ENCODE data around the gene KRCC1. TPM values are rescaled to one million over a fixed set of nuclear protein-coding genes. Genes with fewer than 3 reads are reported as not detected.

The KRCC1 gene
- total RNA-seq, 1 experiment from 2014 or later, result 62.7 TPM

GRCh38 chr2:88087073-88087472 is 31.5 kb upstream of the KRCC1 start:
- Histone ChIP-seq H3K4me3 (no peak overlapping the region), H3K4me1 (replicated peaks) (no peaks in the 10 kb centered on the region), H3K9me3 (replicated peaks) (no peaks in the 10 kb centered on the region), H3K27me3 (replicated peaks) (no peaks in the 10 kb centered on the region), H3K36me3 (no peaks in the 10 kb centered on the region), H3K27ac (no peak overlapping the region)
- no peak for DNase-seq (ENCODE audit: low read depth in 1 of 2, low spot score in 2 of 2)

GRCh38 chr2:88086401-88086800 is 30.8 kb upstream of the KRCC1 start:
- Histone ChIP-seq H3K9me3 (replicated peaks) (no peaks in the 10 kb centered on the region), H3K36me3 (no peaks in the 10 kb centered on the region), H3K4me1 (replicated peaks) (no peaks in the 10 kb centered on the region), H3K27me3 (replicated peaks) (no peaks in the 10 kb centered on the region), H3K27ac (no peak overlapping the region), H3K4me3 (no peak overlapping the region)
- no peak for DNase-seq (ENCODE audit: low read depth in 1 of 2, low spot score in 2 of 2)

- Histone ChIP-seq H3K4me1 (replicated peaks) (no peaks in the 10 kb centered on the region), H3K27ac (no peak overlapping the region)
- no peak for DNase-seq (ENCODE audit: low read depth in 1 of 2, low spot score in 2 of 2)
These were observed 30.0 kb upstream of the KRCC1 start for GRCh38 chr2:88085602-88086001.

GRCh38 chr2:88085099-88085498 is 29.5 kb upstream of the KRCC1 start:
- Histone ChIP-seq H3K9me3 (replicated peaks) (no peaks in the 10 kb centered on the region), H3K27me3 (replicated peaks) (0 out of 2 replicates have a peak, but pooled peaks cover under 1% of the 10 kb centered on the region), H3K36me3 (no peaks in the 10 kb centered on the region), H3K27ac (no peak overlapping the region), H3K4me3 (no peak overlapping the region), H3K4me1 (replicated peaks) (no peaks in the 10 kb centered on the region)
- no peak for DNase-seq (ENCODE audit: low read depth in 1 of 2, low spot score in 2 of 2)

More at GRCh38 chr2:88085602-88086001, 30.0 kb upstream of the KRCC1 start:
- Histone ChIP-seq H3K4me3 (no peak overlapping the region), H3K9me3 (replicated peaks) (no peaks in the 10 kb centered on the region), H3K27me3 (replicated peaks) (no peaks in the 10 kb centered on the region), H3K36me3 (no peaks in the 10 kb centered on the region)

DNA sequence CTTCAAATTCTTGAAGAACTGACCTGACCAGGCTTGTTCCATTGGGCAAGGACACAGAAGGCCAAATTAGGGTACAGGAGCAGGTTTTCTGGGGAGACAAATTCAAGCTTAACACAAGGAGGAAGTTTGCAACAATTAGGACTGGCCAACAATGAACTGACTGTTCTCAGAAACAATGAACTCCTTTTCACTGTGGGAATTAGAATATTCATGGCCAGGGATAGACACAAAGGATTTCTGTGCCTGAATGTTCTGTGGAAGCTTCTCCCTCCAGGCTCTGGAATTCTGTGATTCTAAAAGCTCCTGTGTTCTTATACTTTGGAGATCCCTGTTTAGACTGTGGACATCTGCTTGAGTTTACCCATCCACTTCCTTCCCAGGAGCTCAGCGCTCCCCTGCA is 27.2 kb upstream of the KRCC1 start:
- no peak overlapping the region for H3K27ac ChIP-seq
- 0 out of 2 replicates have a peak, but pooled peaks cover 3% of the 10 kb centered on the region for H3K27me3 ChIP-seq (replicated peaks)
- no peaks in the 10 kb centered on the region for H3K9me3 ChIP-seq (replicated peaks)
- H3K4me3 ChIP-seq, result no peak overlapping the region
- no peaks in the 10 kb centered on the region for H3K4me1 ChIP-seq (replicated peaks)
- DNase-seq (ENCODE audit: low read depth in 1 of 2, low spot score in 2 of 2), result no peak
- H3K36me3 ChIP-seq, result no peaks in the 10 kb centered on the region

- no peak for DNase-seq (ENCODE audit: low read depth in 1 of 2, low spot score in 2 of 2)
- H3K9me3 ChIP-seq (replicated peaks), result no peaks in the 10 kb centered on the region
- 0 out of 2 replicates have a peak, but pooled peaks cover 3% of the 10 kb centered on the region for H3K27me3 ChIP-seq (replicated peaks)
- no peak overlapping the region for H3K4me3 ChIP-seq
- H3K27ac ChIP-seq, result no peak overlapping the region
- no peaks in the 10 kb centered on the region for H3K36me3 ChIP-seq
- no peaks in the 10 kb centered on the region for H3K4me1 ChIP-seq (replicated peaks)
These were observed 26.5 kb upstream of the KRCC1 start for GRCh38 chr2:88081924-88082608.

- no peak for DNase-seq (ENCODE audit: low read depth in 1 of 2, low spot score in 2 of 2)
These were observed 25.0 kb upstream of the KRCC1 start for GRCh38 chr2:88080545-88080944.

DNA sequence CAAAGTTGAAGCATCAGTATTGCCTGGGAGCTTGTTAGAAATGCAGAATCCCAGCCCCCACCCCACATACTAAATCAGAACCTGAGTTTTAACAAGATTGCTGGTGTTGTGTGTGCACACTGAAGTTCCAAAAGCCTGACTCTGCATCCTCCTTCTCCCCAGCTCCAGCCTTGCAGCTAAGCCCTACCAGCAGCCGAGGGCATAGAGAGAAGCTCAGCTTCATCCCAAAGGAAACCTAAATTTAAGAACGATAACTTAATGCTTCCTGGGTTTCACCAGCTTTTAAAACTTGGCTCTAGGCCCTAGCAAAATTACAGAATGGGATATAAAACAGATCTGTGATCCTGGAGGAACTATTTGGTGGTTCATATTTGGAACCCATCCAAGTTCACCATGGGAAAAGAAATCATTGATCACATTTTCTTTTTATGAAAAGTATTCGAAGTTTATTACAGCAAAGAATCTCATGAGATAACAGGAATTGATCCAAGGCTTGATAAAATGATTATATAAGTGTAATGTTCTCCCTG is 23.1 kb upstream of the KRCC1 start:
- H3K4me3 ChIP-seq, result no peak overlapping the region
- no peaks in the 10 kb centered on the region for H3K36me3 ChIP-seq
- H3K4me1 ChIP-seq (replicated peaks), result 0 out of 2 replicates have a peak, but pooled peaks cover 4% of the 10 kb centered on the region
- H3K9me3 ChIP-seq (replicated peaks), result no peaks in the 10 kb centered on the region; the same call in 1 of the 2 replicates
- DNase-seq (ENCODE audit: low read depth in 1 of 2, low spot score in 2 of 2), result no peak
- H3K27me3 ChIP-seq (replicated peaks), result 0 out of 2 replicates have a peak, but pooled peaks cover 3% of the 10 kb centered on the region
- H3K27ac ChIP-seq, result no peak overlapping the region

More at GRCh38 chr2:88080545-88080944, 25.0 kb upstream of the KRCC1 start:
- Histone ChIP-seq H3K27ac (no peak overlapping the region), H3K27me3 (replicated peaks) (0 out of 2 replicates have a peak, but pooled peaks cover 3% of the 10 kb centered on the region), H3K4me1 (replicated peaks) (no peaks in the 10 kb centered on the region), H3K36me3 (no peaks in the 10 kb centered on the region), H3K4me3 (no peak overlapping the region), H3K9me3 (replicated peaks) (no peaks in the 10 kb centered on the region)

DNA sequence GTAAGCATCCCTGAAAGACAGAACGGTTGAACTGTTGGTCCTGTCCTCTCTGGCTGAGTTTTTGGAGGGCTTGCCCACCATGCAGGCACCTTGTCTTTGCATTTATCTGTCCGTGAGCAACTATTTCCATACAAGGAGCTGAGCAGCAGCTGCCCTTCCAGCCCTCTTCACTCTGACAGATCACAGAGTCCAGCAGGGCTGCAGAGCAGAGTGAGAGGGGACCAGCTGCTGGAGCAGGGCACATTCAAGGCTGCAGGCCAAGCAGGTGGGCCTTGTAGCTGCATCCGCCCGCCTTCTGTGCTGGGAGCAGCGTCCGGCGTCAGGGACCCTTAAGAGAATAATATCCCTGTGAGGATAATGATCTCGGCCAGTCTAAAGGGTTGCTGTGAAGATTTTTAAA is 21.5 kb upstream of the KRCC1 start:
- 0 out of 2 replicates have a peak, but pooled peaks cover 3% of the 10 kb centered on the region for H3K27me3 ChIP-seq (replicated peaks)
- H3K36me3 ChIP-seq, result no peaks in the 10 kb centered on the region
- no peak overlapping the region for H3K4me3 ChIP-seq
- no peak overlapping the region for H3K27ac ChIP-seq
- no peaks in the 10 kb centered on the region; the same call in 1 of the 2 replicates for H3K9me3 ChIP-seq (replicated peaks)
- DNase-seq (ENCODE audit: low read depth in 1 of 2, low spot score in 2 of 2), result no peak
- H3K4me1 ChIP-seq (replicated peaks), result 0 out of 2 replicates have a peak, but pooled peaks cover 4% of the 10 kb centered on the region

GRCh38 chr2:88074854-88075292 is 19.3 kb upstream of the KRCC1 start:
- Histone ChIP-seq H3K4me1 (replicated peaks) (0 out of 2 replicates have a peak, but pooled peaks cover 4% of the 10 kb centered on the region), H3K9me3 (replicated peaks) (no peaks in the 10 kb centered on the region; the same call in 1 of the 2 replicates), H3K27me3 (replicated peaks) (0 out of 2 replicates have a peak, but pooled peaks cover under 1% of the 10 kb centered on the region), H3K4me3 (no peak overlapping the region), H3K27ac (no peak overlapping the region), H3K36me3 (no peaks in the 10 kb centered on the region)
- DNase-seq (ENCODE audit: low read depth in 1 of 2, low spot score in 2 of 2), result no peak

- H3K27ac ChIP-seq, result no peak overlapping the region
- DNase-seq (ENCODE audit: low read depth in 1 of 2, low spot score in 2 of 2), result no peak
- H3K36me3 ChIP-seq, result no peaks in the 10 kb centered on the region
- H3K4me1 ChIP-seq (replicated peaks), result 0 out of 2 replicates have a peak, but pooled peaks cover 4% of the 10 kb centered on the region
- H3K4me3 ChIP-seq, result no peak overlapping the region
- H3K27me3 ChIP-seq (replicated peaks), result peaks cover 2% of the 10 kb centered on the region; the same call in 1 of the 2 replicates
- H3K9me3 ChIP-seq (replicated peaks), result no peaks in the 10 kb centered on the region; the same call in 1 of the 2 replicates
These were observed 18.6 kb upstream of the KRCC1 start for GRCh38 chr2:88074150-88074549.

- no peaks in the 10 kb centered on the region; the same call in 1 of the 2 replicates for H3K9me3 ChIP-seq (replicated peaks)
- H3K4me1 ChIP-seq (replicated peaks), result 0 out of 2 replicates have a peak, but pooled peaks cover 4% of the 10 kb centered on the region
- H3K36me3 ChIP-seq, result no peaks in the 10 kb centered on the region
- H3K27ac ChIP-seq, result no peak overlapping the region
- H3K4me3 ChIP-seq, result no peak overlapping the region
- peaks cover 8% of the 10 kb centered on the region for H3K27me3 ChIP-seq (replicated peaks)
- no peak for DNase-seq (ENCODE audit: low read depth in 1 of 2, low spot score in 2 of 2)
These were observed 15.8 kb upstream of the KRCC1 start for GRCh38 chr2:88071365-88071764.

DNA sequence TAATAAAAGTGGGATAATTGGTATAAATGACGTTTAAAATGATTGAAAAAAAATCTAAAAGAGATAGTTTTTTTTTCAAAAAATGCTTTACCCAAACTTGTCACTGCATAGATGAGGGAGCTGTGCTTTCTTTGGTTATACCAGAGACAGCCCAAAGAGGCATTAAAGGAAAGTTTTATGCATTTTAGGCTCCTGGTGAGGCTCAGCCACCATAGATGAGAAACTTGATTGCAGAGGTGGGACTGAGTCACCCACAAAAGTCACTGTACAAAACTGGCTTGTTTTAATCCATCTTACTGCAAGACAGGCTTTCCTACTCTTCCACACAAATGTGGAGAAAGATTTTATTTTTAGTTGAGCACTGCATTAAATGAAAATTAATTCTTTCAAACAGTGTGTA is 14.5 kb upstream of the KRCC1 start:
- H3K9me3 ChIP-seq (replicated peaks), result no peaks in the 10 kb centered on the region; the same call in 1 of the 2 replicates
- no peaks in the 10 kb centered on the region for H3K36me3 ChIP-seq
- no peak overlapping the region for H3K27ac ChIP-seq
- DNase-seq (ENCODE audit: low read depth in 1 of 2, low spot score in 2 of 2), result no peak
- H3K4me1 ChIP-seq (replicated peaks), result 0 out of 2 replicates have a peak, but pooled peaks cover 3% of the 10 kb centered on the region
- H3K4me3 ChIP-seq, result no peak overlapping the region
- peaks cover 8% of the 10 kb centered on the region for H3K27me3 ChIP-seq (replicated peaks)

GRCh38 chr2:88069117-88069516 is 13.5 kb upstream of the KRCC1 start:
- Histone ChIP-seq H3K27ac (no peak overlapping the region), H3K4me1 (replicated peaks) (no peaks in the 10 kb centered on the region), H3K4me3 (no peak overlapping the region), H3K9me3 (replicated peaks) (no peaks in the 10 kb centered on the region), H3K27me3 (replicated peaks) (peaks cover 10% of the 10 kb centered on the region), H3K36me3 (no peaks in the 10 kb centered on the region)
- DNase-seq (ENCODE audit: low read depth in 1 of 2, low spot score in 2 of 2), result no peak
